ENCODE results near the gene NCAM1.

NCAM1 gene

DNA sequence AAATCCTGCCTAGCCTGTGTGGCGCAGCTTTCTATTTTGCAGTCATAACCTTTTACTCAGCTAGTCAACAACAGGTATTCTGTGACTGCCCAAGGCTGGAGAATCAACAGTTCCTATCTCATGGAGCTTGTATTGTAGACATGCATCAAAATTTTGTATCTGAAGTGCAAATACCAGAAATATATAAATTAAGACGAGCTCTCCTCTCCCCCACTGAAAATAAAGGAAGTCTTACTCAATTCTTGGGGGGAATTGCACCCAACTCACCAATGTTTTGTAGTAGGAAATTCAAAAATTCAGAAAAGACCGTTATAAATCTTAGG, 153.4 kb downstream of the NCAM1 start:
- H3K4me1 ChIP-seq (ENCODE audit: control insufficient read depth, insufficient read depth, low read length), result no peaks in the 10 kb centered on the region
- no peaks in the 10 kb centered on the region for H3K36me3 ChIP-seq (ENCODE audit: control insufficient read depth in 2 of 2, insufficient read depth in 1 of 2, low read length in 2 of 2)
- H3K4me3 ChIP-seq (ENCODE audit: low read depth, low read length), result no peak overlapping the region
- POLR2A ChIA-PET, result no interaction called here
- TF ChIP-seq GLI2 (tag by site-specific recombination; IDR thresholded peaks at IDR 0.05; ENCODE audit: borderline replicate concordance, low read depth) (no peak), ZNF521 (tag by site-specific recombination; IDR thresholded peaks at IDR 0.05) (no peak), ZNF660 (tag by site-specific recombination; IDR thresholded peaks at IDR 0.05) (peak; percentile 2; the same call in 1 of the 2 replicates), ZNF791 (tag by site-specific recombination; IDR thresholded peaks at IDR 0.05) (no peak), OSR2 (tag by site-specific recombination; IDR thresholded peaks at IDR 0.05) (no peak), BCL11B (tag by site-specific recombination; IDR thresholded peaks at IDR 0.05; ENCODE audit: low read depth) (no peak), GLIS2 (tag by site-specific recombination; IDR thresholded peaks at IDR 0.05) (no peak), ZNF140 (tag by site-specific recombination; IDR thresholded peaks at IDR 0.05) (no peak), ZNF169 (tag by site-specific recombination; IDR thresholded peaks at IDR 0.05) (no peak), SCRT2 (tag by site-specific recombination; IDR thresholded peaks at IDR 0.05) (peak; percentile 53; the same call in 1 of the 2 replicates), ZNF610 (tag by site-specific recombination; IDR thresholded peaks at IDR 0.05; ENCODE audit: borderline replicate concordance) (no peak), ZNF654 (tag by site-specific recombination; IDR thresholded peaks at IDR 0.05; ENCODE audit: low read depth) (no peak)
- TF ChIP-seq, protein P1, sequence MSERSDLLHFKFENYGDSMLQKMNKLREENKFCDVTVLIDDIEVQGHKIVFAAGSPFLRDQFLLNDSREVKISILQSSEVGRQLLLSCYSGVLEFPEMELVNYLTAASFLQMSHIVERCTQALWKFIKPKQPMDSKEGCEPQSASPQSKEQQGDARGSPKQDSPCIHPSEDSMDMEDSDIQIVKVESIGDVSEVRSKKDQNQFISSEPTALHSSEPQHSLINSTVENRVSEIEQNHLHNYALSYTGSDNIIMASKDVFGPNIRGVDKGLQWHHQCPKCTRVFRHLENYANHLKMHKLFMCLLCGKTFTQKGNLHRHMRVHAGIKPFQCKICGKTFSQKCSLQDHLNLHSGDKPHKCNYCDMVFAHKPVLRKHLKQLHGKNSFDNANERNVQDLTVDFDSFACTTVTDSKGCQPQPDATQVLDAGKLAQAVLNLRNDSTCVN (tag by site-specific recombination; optimal IDR thresholded peaks at IDR 0.05), result no peak
- TF ChIP-seq, protein P2, sequence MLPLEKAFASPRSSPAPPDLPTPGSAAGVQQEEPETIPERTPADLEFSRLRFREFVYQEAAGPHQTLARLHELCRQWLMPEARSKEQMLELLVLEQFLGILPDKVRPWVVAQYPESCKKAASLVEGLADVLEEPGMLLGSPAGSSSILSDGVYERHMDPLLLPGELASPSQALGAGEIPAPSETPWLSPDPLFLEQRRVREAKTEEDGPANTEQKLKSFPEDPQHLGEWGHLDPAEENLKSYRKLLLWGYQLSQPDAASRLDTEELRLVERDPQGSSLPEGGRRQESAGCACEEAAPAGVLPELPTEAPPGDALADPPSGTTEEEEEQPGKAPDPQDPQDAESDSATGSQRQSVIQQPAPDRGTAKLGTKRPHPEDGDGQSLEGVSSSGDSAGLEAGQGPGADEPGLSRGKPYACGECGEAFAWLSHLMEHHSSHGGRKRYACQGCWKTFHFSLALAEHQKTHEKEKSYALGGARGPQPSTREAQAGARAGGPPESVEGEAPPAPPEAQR (tag by site-specific recombination; IDR thresholded peaks at IDR 0.05), result no peak
- TF ChIP-seq, protein P3, sequence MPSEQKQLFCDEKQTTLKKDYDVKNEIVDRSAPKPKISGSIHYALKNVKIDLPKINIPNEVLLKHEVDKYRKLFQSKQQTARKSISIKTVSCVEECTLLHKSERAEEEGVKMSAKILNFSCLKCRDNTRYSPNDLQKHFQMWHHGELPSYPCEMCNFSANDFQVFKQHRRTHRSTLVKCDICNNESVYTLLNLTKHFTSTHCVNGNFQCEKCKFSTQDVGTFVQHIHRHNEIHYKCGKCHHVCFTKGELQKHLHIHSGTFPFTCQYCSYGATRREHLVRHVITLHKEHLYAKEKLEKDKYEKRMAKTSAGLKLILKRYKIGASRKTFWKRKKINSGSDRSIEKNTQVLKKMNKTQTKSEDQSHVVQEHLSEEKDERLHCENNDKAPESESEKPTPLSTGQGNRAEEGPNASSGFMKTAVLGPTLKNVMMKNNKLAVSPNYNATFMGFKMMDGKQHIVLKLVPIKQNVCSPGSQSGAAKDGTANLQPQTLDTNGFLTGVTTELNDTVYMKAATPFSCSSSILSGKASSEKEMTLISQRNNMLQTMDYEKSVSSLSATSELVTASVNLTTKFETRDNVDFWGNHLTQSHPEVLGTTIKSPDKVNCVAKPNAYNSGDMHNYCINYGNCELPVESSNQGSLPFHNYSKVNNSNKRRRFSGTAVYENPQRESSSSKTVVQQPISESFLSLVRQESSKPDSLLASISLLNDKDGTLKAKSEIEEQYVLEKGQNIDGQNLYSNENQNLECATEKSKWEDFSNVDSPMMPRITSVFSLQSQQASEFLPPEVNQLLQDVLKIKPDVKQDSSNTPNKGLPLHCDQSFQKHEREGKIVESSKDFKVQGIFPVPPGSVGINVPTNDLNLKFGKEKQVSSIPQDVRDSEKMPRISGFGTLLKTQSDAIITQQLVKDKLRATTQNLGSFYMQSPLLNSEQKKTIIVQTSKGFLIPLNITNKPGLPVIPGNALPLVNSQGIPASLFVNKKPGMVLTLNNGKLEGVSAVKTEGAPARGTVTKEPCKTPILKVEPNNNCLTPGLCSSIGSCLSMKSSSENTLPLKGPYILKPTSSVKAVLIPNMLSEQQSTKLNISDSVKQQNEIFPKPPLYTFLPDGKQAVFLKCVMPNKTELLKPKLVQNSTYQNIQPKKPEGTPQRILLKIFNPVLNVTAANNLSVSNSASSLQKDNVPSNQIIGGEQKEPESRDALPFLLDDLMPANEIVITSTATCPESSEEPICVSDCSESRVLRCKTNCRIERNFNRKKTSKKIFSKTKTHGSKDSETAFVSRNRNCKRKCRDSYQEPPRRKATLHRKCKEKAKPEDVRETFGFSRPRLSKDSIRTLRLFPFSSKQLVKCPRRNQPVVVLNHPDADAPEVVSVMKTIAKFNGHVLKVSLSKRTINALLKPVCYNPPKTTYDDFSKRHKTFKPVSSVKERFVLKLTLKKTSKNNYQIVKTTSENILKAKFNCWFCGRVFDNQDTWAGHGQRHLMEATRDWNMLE (tag by site-specific recombination; conservative IDR thresholded peaks at IDR 0.05; ENCODE audit: low read depth), result no peak
- H3K27ac ChIP-seq (ENCODE audit: extremely low read depth, low read depth, low read length), result no peak overlapping the region
- H3K9me3 ChIP-seq (ENCODE audit: control insufficient read depth, insufficient read depth, low read depth, low read length), result no peaks in the 10 kb centered on the region
- CTCF ChIA-PET, result interaction anchor here (0.6 to 2.6 kb wide), 23 partner anchors 10 to 526 kb away, joined by 3 to 24 read pairs (median 5); no protein-coding TSS in a partner anchor

DNA sequence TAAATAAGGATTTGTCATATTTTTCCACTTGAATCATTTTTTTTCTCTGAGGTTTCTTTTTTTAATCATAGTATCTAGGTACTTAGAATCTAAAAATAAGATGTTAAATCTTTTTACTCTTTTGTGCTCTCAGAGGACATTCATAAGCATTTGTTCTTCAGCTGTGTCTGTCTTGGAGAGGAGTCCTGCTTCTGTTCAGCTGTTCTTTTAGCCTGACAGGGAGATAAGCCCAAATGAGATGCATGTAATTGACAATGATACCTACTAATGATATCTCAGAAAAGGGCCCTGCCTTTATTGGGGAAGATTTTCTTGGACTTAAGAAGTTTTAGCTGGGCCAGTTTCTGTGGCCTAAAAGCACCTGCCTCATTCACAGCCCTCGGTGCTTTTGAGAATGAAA, 156.9 kb downstream of the NCAM1 start:
- H3K36me3 ChIP-seq (ENCODE audit: control insufficient read depth in 2 of 2, insufficient read depth in 1 of 2, low read length in 2 of 2), result no peaks in the 10 kb centered on the region
- CTCF ChIA-PET, result interaction anchor here (0.8 kb wide), 1 partner anchor 21 kb away, joined by 3 read pairs; no protein-coding TSS in a partner anchor
- no peaks in the 10 kb centered on the region for H3K4me1 ChIP-seq (ENCODE audit: control insufficient read depth, insufficient read depth, low read length)
- no peak overlapping the region for H3K4me3 ChIP-seq (ENCODE audit: low read depth, low read length)
- no peak for TF ChIP-seq ZNF157 (tag by site-specific recombination; IDR thresholded peaks at IDR 0.05)
- no peak overlapping the region for H3K27ac ChIP-seq (ENCODE audit: extremely low read depth, low read depth, low read length)
- POLR2A ChIA-PET, result no interaction called here
- H3K9me3 ChIP-seq (ENCODE audit: control insufficient read depth, insufficient read depth, low read depth, low read length), result no peaks in the 10 kb centered on the region

Measured in HEK293 (cell line).